Suprapubic skin (tissue), 4 donors: ENCODE results near the gene SPRED3. TPM values are rescaled to one million over a fixed set of nuclear protein-coding genes. Genes with fewer than 3 reads are reported as not detected.

ENCODE experiments used
- DNase-seq, 2 donors: peaks; one replicate each; pipeline ENCODE4 v3.0.0-alpha.2; 2019; ENCODE audit warnings: low spot score in 2 of 2
- H3K27ac ChIP-seq: fragments of 200-600 bp; sonication (generic); one replicate; pipeline ENCODE4 v1.5.1; 2019
- H3K27me3 ChIP-seq: fragments of 200-600 bp; sonication (generic); one replicate; pipeline ENCODE4 v1.5.1; 2019
- H3K36me3 ChIP-seq: fragments of 200-600 bp; sonication (generic); one replicate; pipeline ENCODE4 v1.5.1; 2019
- H3K4me1 ChIP-seq: fragments of 200-600 bp; sonication (generic); one replicate; pipeline ENCODE4 v1.5.1; 2019
- H3K4me3 ChIP-seq: fragments of 200-600 bp; sonication (generic); one replicate; pipeline ENCODE4 v1.5.1; 2019; ENCODE audit warnings: mild to moderate bottlenecking
- H3K9me3 ChIP-seq: fragments of 200-600 bp; sonication (generic); one replicate; pipeline ENCODE4 v1.5.1; 2019
- CTCF ChIP-seq, 2 donors: fragments of 200-600 bp in 1 of 2; fragments of 450-650 bp in 1 of 2; sonication (generic) in 1 of 2; IDR thresholded peaks; one replicate each; pipeline ENCODE4 v1.5.1; 2016 to 2019; ENCODE audit warnings: antibody characterized with exemption in 2 of 2, mild to moderate bottlenecking in 1 of 2, moderate library complexity in 1 of 2
- EP300 ChIP-seq: sonication (generic); formaldehyde crosslinking; IDR thresholded peaks from one replicate; pipeline ENCODE4 v1.6.1; 2017; ENCODE audit warnings: antibody characterized with exemption
- POLR2A ChIP-seq, 2 donors: fragments of 450-650 bp; IDR thresholded peaks; one replicate each; pipeline ENCODE4 v1.6.1; 2017; ENCODE audit warnings: antibody characterized with exemption in 2 of 2, mild to moderate bottlenecking in 2 of 2, moderate library complexity in 2 of 2
- POLR2AphosphoS5 ChIP-seq, 3 donors: sonication (generic); formaldehyde crosslinking; IDR thresholded peaks; one replicate each; pipeline ENCODE4 v1.6.1; 2017; ENCODE audit warnings: antibody characterized with exemption in 3 of 3
- WGBS: methylation state at CpG from one replicate; pipeline ENCODE4 v1.1.5; 2018; 5-methylcytosine and 5-hydroxymethylcytosine counted together
- total RNA-seq, 4 donors: library from RNA; depleted of rRNA; stranded (reverse); fragments of >200 nt; gene quantifications; one replicate each; pipeline ENCODE4 v1.1.0, GENCODE V29; 2016

Gene SPRED3
- total RNA-seq, 4 donors from 2014 or later: 0.44 to 3.5 (median 1.2) TPM

GRCh38 chr19:38386971-38387549 lies 1.4 kb upstream of the SPRED3 start:
- Histone ChIP-seq H3K9me3 (no peaks in the 10 kb centered on the region), H3K27me3 (no peaks in the 10 kb centered on the region), H3K27ac (peak overlapping the region; percentile 55), H3K36me3 (peaks cover 23% of the 10 kb centered on the region), H3K4me1 (peaks cover 50% of the 10 kb centered on the region), H3K4me3 (peak overlapping the region; percentile 55)
- 4% methylated on average over 9 of the region's 36 CpGs for WGBS
- peak; percentile 80 to 85 for DNase-seq
- TF ChIP-seq POLR2A (IDR thresholded peaks at IDR 0.05) (no peak), CTCF (IDR thresholded peaks at IDR 0.05) (no peak), EP300 (no peak), POLR2AphosphoS5 (IDR thresholded peaks at IDR 0.05) (no peak)

- H3K4me3 ChIP-seq: peak within 1 kb of the TSS; percentile 55
- H3K27ac ChIP-seq: peak within 1 kb of the TSS; percentile 55
- 2% methylated on average over 38 of the region's 51 CpGs for WGBS
- H3K27me3 ChIP-seq: no peaks in the 10 kb centered on the region
- TF ChIP-seq CTCF (IDR thresholded peaks at IDR 0.05) (no peak), EP300 (no peak), POLR2AphosphoS5 (IDR thresholded peaks at IDR 0.05) (no peak), POLR2A (IDR thresholded peaks at IDR 0.05) (peak in 1 of 2 donors; percentile 18)
- H3K4me1 ChIP-seq: peaks cover 50% of the 10 kb centered on the region
- peaks cover 17% of the 10 kb centered on the region for H3K36me3 ChIP-seq
- no peaks in the 10 kb centered on the region for H3K9me3 ChIP-seq
- DNase-seq: peak; percentile 88 to 92
Measured at GRCh38 chr19:38387550-38388348, 748 bp upstream of the SPRED3 start, which contains the start of gene GGN. TSS of gene GGN (minus strand) at chr19:38388034. CDS start at chr19:38387261, 773 bp downstream.

- no peak overlapping the region for H3K27ac ChIP-seq
- WGBS: 11% methylated on average over 21 of the region's 28 CpGs
Measured at GRCh38 chr19:38389101-38389925, 816 bp downstream of the SPRED3 start.

GRCh38 chr19:38389957-38390924 lies 1.7 kb downstream of the SPRED3 start:
- Histone ChIP-seq H3K4me1 (peaks cover 55% of the 10 kb centered on the region), H3K36me3 (no peaks in the 10 kb centered on the region), H3K9me3 (no peaks in the 10 kb centered on the region), H3K27me3 (peaks cover 11% of the 10 kb centered on the region), H3K27ac (no peak overlapping the region), H3K4me3 (no peak overlapping the region)
- WGBS: 47% methylated on average over 17 of the region's 22 CpGs
- DNase-seq: no peak
- TF ChIP-seq CTCF (IDR thresholded peaks at IDR 0.05): no peak

More at GRCh38 chr19:38389101-38389925, 816 bp downstream of the SPRED3 start:
- H3K9me3 ChIP-seq: no peaks in the 10 kb centered on the region
- H3K27me3 ChIP-seq: peaks cover 6% of the 10 kb centered on the region
- H3K36me3 ChIP-seq: peaks cover 2% of the 10 kb centered on the region
- no peak for DNase-seq
- peaks cover 46% of the 10 kb centered on the region for H3K4me1 ChIP-seq
- no peak for TF ChIP-seq CTCF (IDR thresholded peaks at IDR 0.05)
- TF ChIP-seq POLR2A (IDR thresholded peaks at IDR 0.05): no peak
- no peak for TF ChIP-seq EP300
- TF ChIP-seq POLR2AphosphoS5 (IDR thresholded peaks at IDR 0.05): no peak
- peak overlapping the region; percentile 55 for H3K4me3 ChIP-seq
